Inflammatory macrophage (primary cell): Measurements from ENCODE around the gene FKBP14.
"Not testable (repeated sequence)": the region's sequence is repeated elsewhere in the genome, so short reads cannot be mapped to it uniquely, and the experiment has no call there.

Source experiments
- DNase-seq, 2 donors: peaks; one replicate each; pipeline ENCODE4 v3.0.0-alpha.2; 2020 to 2022

The FKBP14 gene

GRCh38 chr7:29989257-29989995 is 37.1 kb downstream of the FKBP14 start, which contains the start of gene SCRN1:
Gene SCRN1, minus strand, starts transcription at chr7:29989801. Its CDS starts 20,734 bp downstream, at chr7:29969067.
- peak in 1 of 2 donors; percentile 6 for DNase-seq

GRCh38 chr7:29988424-29989256 is 37.9 kb downstream of the FKBP14 start:
- peak; percentile 35 to 52 for DNase-seq

GRCh38 chr7:29987811-29988317 is 38.6 kb downstream of the FKBP14 start:
- peak; percentile 52 to 71 for DNase-seq

GRCh38 chr7:29987083-29987482 is 39.4 kb downstream of the FKBP14 start:
- no peak for DNase-seq

GRCh38 chr7:29980151-29980550 is 46.4 kb downstream of the FKBP14 start:
- DNase-seq, result no peak

GRCh38 chr7:29977886-29978651 is 48.4 kb downstream of the FKBP14 start:
- no peak for DNase-seq

GRCh38 chr7:29976673-29977415 is 49.7 kb downstream of the FKBP14 start:
- peak; percentile 28 to 43 for DNase-seq

GRCh38 chr7:29976266-29976665 is 50.2 kb downstream of the FKBP14 start:
- DNase-seq, result peak in 1 of 2 donors; percentile 10

GRCh38 chr7:29975561-29975960 is 50.9 kb downstream of the FKBP14 start:
- no peak for DNase-seq

- no peak for DNase-seq
These were observed 52.2 kb downstream of the FKBP14 start for GRCh38 chr7:29974286-29974685.

GRCh38 chr7:29972315-29972669 is 54.2 kb downstream of the FKBP14 start:
- DNase-seq, result no peak

- no peak for DNase-seq
These were observed 54.8 kb downstream of the FKBP14 start for GRCh38 chr7:29971566-29972314.

GRCh38 chr7:29970158-29970557 is 56.3 kb downstream of the FKBP14 start:
- DNase-seq, result no peak

- no peak for DNase-seq
These were observed 56.8 kb downstream of the FKBP14 start for GRCh38 chr7:29969738-29970137.

GRCh38 chr7:29968683-29969395 is 57.7 kb downstream of the FKBP14 start:
- DNase-seq, result no peak

- no peak for DNase-seq
These were observed 61.5 kb downstream of the FKBP14 start for GRCh38 chr7:29965030-29965429.

GRCh38 chr7:29962035-29962434 is 64.5 kb downstream of the FKBP14 start:
- DNase-seq, result no peak

GRCh38 chr7:29961611-29962010 is 64.9 kb downstream of the FKBP14 start:
- DNase-seq, result not testable (repeated sequence)
